ENCODE measurements around the gene ASGR1.

DNA sequence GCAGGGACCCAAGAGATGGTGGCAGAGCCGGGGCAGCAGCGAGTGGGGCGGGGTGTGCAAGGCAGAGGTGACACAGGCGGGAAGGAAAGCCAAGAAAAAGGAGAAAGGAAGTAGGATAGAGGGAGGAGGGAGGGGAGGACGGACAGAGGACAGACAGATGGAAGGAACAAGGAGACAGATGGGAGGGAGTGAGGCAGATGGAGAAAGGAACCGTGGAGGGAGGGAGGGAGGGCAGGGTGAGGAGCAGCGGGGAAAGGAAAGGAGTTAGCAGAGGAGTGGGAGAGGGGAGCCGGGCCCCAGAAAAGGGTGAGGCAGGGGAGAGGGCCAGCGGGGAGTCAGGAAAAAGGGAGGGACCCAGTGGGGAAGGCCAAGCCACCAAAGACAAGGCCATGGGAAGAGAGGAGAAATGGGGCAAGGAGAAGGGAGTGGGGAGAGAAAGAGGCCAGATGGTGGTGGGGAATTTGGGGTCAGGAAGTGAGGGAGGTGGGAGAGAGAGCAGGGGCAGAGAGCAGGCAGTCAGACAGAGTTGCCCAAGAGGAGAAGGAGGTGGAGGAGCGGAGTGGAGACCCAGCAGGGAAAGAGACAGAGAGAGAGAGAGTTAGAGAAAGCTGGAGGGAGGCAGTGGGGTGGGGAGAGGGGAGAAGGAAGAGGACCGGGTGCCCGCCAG, 13.2 kb upstream of the ASGR1 start:
- no peak for TF ChIP-seq POLR2A (IDR thresholded peaks at IDR 0.05)
- TF ChIP-seq, protein P1, sequence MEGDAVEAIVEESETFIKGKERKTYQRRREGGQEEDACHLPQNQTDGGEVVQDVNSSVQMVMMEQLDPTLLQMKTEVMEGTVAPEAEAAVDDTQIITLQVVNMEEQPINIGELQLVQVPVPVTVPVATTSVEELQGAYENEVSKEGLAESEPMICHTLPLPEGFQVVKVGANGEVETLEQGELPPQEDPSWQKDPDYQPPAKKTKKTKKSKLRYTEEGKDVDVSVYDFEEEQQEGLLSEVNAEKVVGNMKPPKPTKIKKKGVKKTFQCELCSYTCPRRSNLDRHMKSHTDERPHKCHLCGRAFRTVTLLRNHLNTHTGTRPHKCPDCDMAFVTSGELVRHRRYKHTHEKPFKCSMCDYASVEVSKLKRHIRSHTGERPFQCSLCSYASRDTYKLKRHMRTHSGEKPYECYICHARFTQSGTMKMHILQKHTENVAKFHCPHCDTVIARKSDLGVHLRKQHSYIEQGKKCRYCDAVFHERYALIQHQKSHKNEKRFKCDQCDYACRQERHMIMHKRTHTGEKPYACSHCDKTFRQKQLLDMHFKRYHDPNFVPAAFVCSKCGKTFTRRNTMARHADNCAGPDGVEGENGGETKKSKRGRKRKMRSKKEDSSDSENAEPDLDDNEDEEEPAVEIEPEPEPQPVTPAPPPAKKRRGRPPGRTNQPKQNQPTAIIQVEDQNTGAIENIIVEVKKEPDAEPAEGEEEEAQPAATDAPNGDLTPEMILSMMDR (IDR thresholded peaks at IDR 0.05), result no peak

All from stomach (tissue), 4 donors.